H1 (cell line): ENCODE data around the gene SBF2. TPM values are rescaled to one million over a fixed set of nuclear protein-coding genes. Genes with fewer than 3 reads are reported as not detected.

ENCODE experiments used
- CTCF ChIA-PET: fragments of 300-600 bp; sonication (Branson Sonifier 250); formaldehyde crosslinking; loops from one replicate; lab custom pipeline; 2021; ENCODE audit not compliant: partially characterized antibody; lab: Charles Lee
- POLR2A ChIA-PET: fragments of 300-600 bp; sonication (Branson Sonifier 250); formaldehyde crosslinking; loops from one replicate; lab custom pipeline; 2021; ENCODE audit warnings: inconsistent platforms; ENCODE audit not compliant: partially characterized antibody; lab: Charles Lee
- DNase-seq, 2 experiments: peaks; one replicate each; pipeline versions ENCODE4 v3.0.0 to v3.0.0-alpha.2; 2010 to 2022; ENCODE audit warnings: low spot score in 2 of 2, low read depth in 1 of 2, mixed read lengths in 1 of 2
- FAIRE-seq: peaks from 2 replicates; lab custom pipeline; 2011; peaks lifted over from hg19 to GRCh38; lab: Jason Lieb, UNC
- H2AFZ ChIP-seq: 2 replicates; pipeline ENCODE4 v1.8.1; 2012; ENCODE audit warnings: low read length, inconsistent platforms
- H2AK5ac ChIP-seq: 2 replicates; pipeline ENCODE4 v1.6.1; 2013; ENCODE audit warnings: low read depth, low read length
- H2BK120ac ChIP-seq: replicated peaks from 2 replicates; pipeline ENCODE3; 2013; ENCODE audit warnings: low read depth, low read length, inconsistent platforms
- H2BK12ac ChIP-seq: 2 replicates; pipeline ENCODE4 v1.6.1; 2013; ENCODE audit warnings: low read depth, low read length
- H2BK15ac ChIP-seq: 2 replicates; pipeline ENCODE4 v1.6.1; 2013; ENCODE audit warnings: low read length
- H2BK20ac ChIP-seq: 2 replicates; pipeline ENCODE4 v1.6.1; 2013; ENCODE audit warnings: low read length
- H2BK5ac ChIP-seq: 2 replicates; pipeline ENCODE4 v1.6.1; 2013; ENCODE audit warnings: low read depth, low read length
- H3K14ac ChIP-seq: 2 replicates; pipeline ENCODE4 v1.6.1; 2013; ENCODE audit warnings: inconsistent platforms; ENCODE audit not compliant: insufficient read length
- H3K18ac ChIP-seq: 2 replicates; pipeline ENCODE4 v1.6.1; 2013; ENCODE audit warnings: low read length; ENCODE audit errors: extremely low read depth
- H3K23ac ChIP-seq: 2 replicates; pipeline ENCODE4 v1.6.1; 2013; ENCODE audit warnings: inconsistent platforms; ENCODE audit not compliant: insufficient read length
- H3K23me2 ChIP-seq: 2 replicates; pipeline ENCODE4 v1.6.1; 2013; ENCODE audit warnings: low read depth, low read length
- H3K27ac ChIP-seq: 2 replicates; pipeline ENCODE4 v1.6.1; 2011; ENCODE audit warnings: low read depth, low read length, inconsistent platforms
- H3K27me3 ChIP-seq, 4 experiments: replicated peaks in 1 of 4; 1 replicate in 1 of 4; 2 replicates in 3 of 4; pipeline versions ENCODE4 v1.6.1 to v1.8.1; 2011 to 2013; ENCODE audit warnings: low read length in 3 of 4, mild to moderate bottlenecking in 3 of 4, inconsistent platforms in 2 of 4, mixed read lengths in 2 of 4, moderate library complexity in 1 of 4; ENCODE audit not compliant: control insufficient read depth in 3 of 4, insufficient read depth in 3 of 4; ENCODE audit errors: extremely low read depth in 1 of 4
- H3K36me3 ChIP-seq, 4 experiments: 2 replicates each; pipeline versions ENCODE4 v1.6.1 to v1.8.1; 2011 to 2013; ENCODE audit warnings: mild to moderate bottlenecking in 4 of 4, low read length in 3 of 4, moderate library complexity in 2 of 4, control low read depth in 1 of 4, inconsistent platforms in 1 of 4; ENCODE audit not compliant: insufficient read depth in 4 of 4, control insufficient read depth in 2 of 4
- H3K4ac ChIP-seq: replicated peaks from 2 replicates; pipeline ENCODE3; 2013; ENCODE audit warnings: low read length, low read depth, mixed read lengths, inconsistent platforms; ENCODE audit not compliant: insufficient read length
- H3K4me1 ChIP-seq, 4 experiments: replicated peaks in 1 of 4; 1 replicate in 1 of 4; 2 replicates in 3 of 4; pipeline versions ENCODE4 v1.6.1 to v1.8.1; 2011 to 2013; ENCODE audit warnings: low read length in 3 of 4, inconsistent platforms in 2 of 4, mixed read lengths in 1 of 4; ENCODE audit not compliant: insufficient read depth in 4 of 4, control insufficient read depth in 3 of 4
- H3K4me2 ChIP-seq, 2 experiments: 2 replicates each; pipeline versions ENCODE4 v1.6.1 to v1.8.1; 2011 to 2013; ENCODE audit warnings: low read depth in 2 of 2, low read length in 2 of 2, control low read depth in 1 of 2, inconsistent platforms in 1 of 2, mild to moderate bottlenecking in 1 of 2; ENCODE audit not compliant: insufficient read depth in 1 of 2
- H3K4me3 ChIP-seq, 4 experiments: fragments of 200-600, 300-600 bp in 1 of 4; sonication (generic), shearing (Covaris generic), sonication (Bioruptor Twin) in 1 of 4; 2 replicates each; pipeline versions ENCODE4 v1.5.1 to v1.8.1; 2011 to 2016; ENCODE audit warnings: low read length in 4 of 4, low read depth in 3 of 4, control low read depth in 2 of 4, inconsistent platforms in 2 of 4, mild to moderate bottlenecking in 2 of 4, mixed read lengths in 1 of 4, moderate library complexity in 1 of 4; ENCODE audit not compliant: insufficient read depth in 2 of 4; ENCODE audit errors: extremely low read depth in 1 of 4
- H3K56ac ChIP-seq: replicated peaks from 2 replicates; pipeline ENCODE3; 2013; ENCODE audit warnings: low read depth, mild to moderate bottlenecking, mixed read lengths, low read length, inconsistent platforms; ENCODE audit not compliant: insufficient read length
- H3K79me1 ChIP-seq: 2 replicates; pipeline ENCODE4 v1.6.1; 2013; ENCODE audit warnings: low read depth, low read length, control low read depth
- H3K79me2 ChIP-seq, 2 experiments: 2 replicates each; pipeline versions ENCODE4 v1.6.1 to v1.8.1; 2012 to 2013; ENCODE audit warnings: low read length in 2 of 2, mild to moderate bottlenecking in 2 of 2, inconsistent platforms in 1 of 2; ENCODE audit not compliant: insufficient read depth in 2 of 2, control insufficient read depth in 1 of 2
- H3K9ac ChIP-seq, 4 experiments: replicated peaks in 1 of 4; 1 replicate in 1 of 4; 2 replicates in 3 of 4; pipeline versions ENCODE4 v1.6.1 to v1.8.1; 2011 to 2013; ENCODE audit warnings: low read depth in 3 of 4, low read length in 3 of 4, control low read depth in 2 of 4, mild to moderate bottlenecking in 2 of 4, moderate library complexity in 2 of 4, inconsistent platforms in 1 of 4; ENCODE audit errors: extremely low read depth in 1 of 4
- H3K9me3 ChIP-seq, 2 experiments: 2 replicates each; pipeline versions ENCODE4 v1.6.1 to v1.8.1; 2012 to 2013; ENCODE audit warnings: mild to moderate bottlenecking in 2 of 2, moderate library complexity in 2 of 2, control low read depth in 1 of 2, inconsistent platforms in 1 of 2, low read depth in 1 of 2, low read length in 1 of 2, mixed read lengths in 1 of 2; ENCODE audit not compliant: insufficient read depth in 2 of 2
- H4K20me1 ChIP-seq, 2 experiments: replicated peaks in 1 of 2; 2 replicates each; pipeline versions ENCODE3 to v1.8.1; 2011 to 2013; ENCODE audit warnings: inconsistent platforms in 2 of 2, low read length in 2 of 2, mild to moderate bottlenecking in 1 of 2; ENCODE audit not compliant: insufficient read depth in 2 of 2, control insufficient read depth in 1 of 2
- H4K5ac ChIP-seq: 2 replicates; pipeline ENCODE4 v1.6.1; 2013; ENCODE audit warnings: low read length, low read depth, mixed read lengths, inconsistent platforms; ENCODE audit not compliant: insufficient read length
- H4K8ac ChIP-seq: 2 replicates; pipeline ENCODE4 v1.8.0; 2013; ENCODE audit warnings: mild to moderate bottlenecking, moderate library complexity, low read length, inconsistent platforms; ENCODE audit not compliant: insufficient read depth; ENCODE audit errors: extremely low read depth
- H4K91ac ChIP-seq: replicated peaks from 2 replicates; pipeline ENCODE3; 2013; ENCODE audit warnings: low read length, mixed read lengths, inconsistent platforms; ENCODE audit not compliant: insufficient read length
- BRCA1 ChIP-seq: IDR thresholded peaks from 2 replicates; pipeline ENCODE4 v1.6.1; 2012; ENCODE audit warnings: low read depth, low read length, improper control_type of control experiment
- CBX5 ChIP-seq: fragments of 300-800, 300-1000 bp; sonication (generic); IDR thresholded peaks from 2 replicates; pipeline ENCODE4 v1.7.1; 2016; ENCODE audit warnings: antibody characterized with exemption, low read length, low read depth
- CHD2 ChIP-seq: IDR thresholded peaks from 2 replicates; pipeline ENCODE4 v1.6.1; 2012; ENCODE audit warnings: low read length, improper control_type of control experiment
- JUND ChIP-seq: IDR thresholded peaks from 2 replicates; pipeline ENCODE4 v1.6.1; 2011; ENCODE audit warnings: mild to moderate bottlenecking, improper control_type of control experiment, low read length
- KDM1A ChIP-seq: fragments of 200-600, 300-600 bp; sonication (generic); IDR thresholded peaks from 2 replicates; pipeline ENCODE4 v1.7.1; 2016; ENCODE audit warnings: mild to moderate bottlenecking, low read length, borderline replicate concordance
- MAFK ChIP-seq: IDR thresholded peaks from 2 replicates; pipeline ENCODE4 v1.6.1; 2012; ENCODE audit warnings: low read depth, mild to moderate bottlenecking, improper control_type of control experiment, low read length
- NRF1 ChIP-seq: IDR thresholded peaks from 2 replicates; pipeline ENCODE4 v1.6.1; 2011; ENCODE audit warnings: mild to moderate bottlenecking, low read depth, low read length, improper control_type of control experiment
- PHF8 ChIP-seq: fragments of 200-600 bp; sonication (generic); conservative IDR thresholded peaks from 2 replicates; pipeline ENCODE4 v1.7.1; 2012; ENCODE audit warnings: low read depth, mild to moderate bottlenecking, inconsistent platforms, low read length, moderate library complexity
- SIN3A ChIP-seq, 2 experiments: IDR thresholded peaks in 1 of 2; conservative IDR thresholded peaks in 1 of 2; 2 replicates each; pipeline ENCODE4 v1.6.1; 2011 to 2012; ENCODE audit warnings: low read length in 2 of 2, improper control_type of control experiment in 1 of 2, low read depth in 1 of 2, mild to moderate bottlenecking in 1 of 2
- SIX5 ChIP-seq: IDR thresholded peaks from 2 replicates; pipeline ENCODE4 v1.6.1; 2011; ENCODE audit warnings: mild to moderate bottlenecking, low read depth, low read length
- SP1 ChIP-seq: IDR thresholded peaks from 2 replicates; pipeline ENCODE4 v1.6.1; 2011; ENCODE audit warnings: low read depth, low read length
- TAF7 ChIP-seq: optimal IDR thresholded peaks from 2 replicates; pipeline ENCODE3; 2011; ENCODE audit warnings: low read depth, mild to moderate bottlenecking, inconsistent platforms, low read length, moderate library complexity, borderline replicate concordance
- TCF12 ChIP-seq: IDR thresholded peaks from 2 replicates; pipeline ENCODE4 v1.6.1; 2011; ENCODE audit warnings: low read depth, mild to moderate bottlenecking, low read length
- ZNF274 ChIP-seq: IDR thresholded peaks from 2 replicates; pipeline ENCODE4 v1.7.0; 2012; ENCODE audit warnings: low read length, borderline replicate concordance; ENCODE audit errors: extremely low read depth
- polyA plus RNA-seq, 7 experiments: library from polyadenylated mRNA; depleted of rRNA in 3 of 7; stranded (reverse) in 5 of 7; unstranded in 2 of 7; fragments of >200 nt in 5 of 7; fragments of 200-250 nt in 2 of 7; gene quantifications; 1 replicate in 5 of 7; 2 replicates in 1 of 7; 4 replicates in 1 of 7; pipeline versions ENCODE4 v1.2.1 to v1.2.3, GENCODE V29; 2011 to 2013; ENCODE audit warnings: missing spikeins in 2 of 7, mixed read lengths in 2 of 7
- total RNA-seq: library from RNA; stranded (reverse); fragmentation: NEBNext Ultra II Directional; extraction: Animal tissue kit (Norgen Biotek cat#: 25700); gene quantifications from 2 replicates; pipeline ENCODE4 v1.2.1, GENCODE V29; 2021

SBF2 gene
- total and polyA plus RNA-seq, 2 of the 8 experiments (the other 6 are each of a cell fraction or from before 2014, with no cell fraction given), result 36.7 to 50.5 TPM

- no peaks in the 10 kb centered on the region for H3K27me3 ChIP-seq
- no peak overlapping the region for H2BK5ac ChIP-seq
- FAIRE-seq (no peak), DNase-seq (no peak)
- no peak overlapping the region for H2AFZ ChIP-seq
- H4K8ac ChIP-seq, result no peak overlapping the region
- ChIA-PET CTCF (no interaction called here), POLR2A (interaction anchor here (0.9 kb wide), 1 partner anchor 42 kb away, joined by 4 read pairs; the partner anchor contains the start of gene ADM)
- H3K4ac ChIP-seq, result no peak overlapping the region
- no peak overlapping the region for H4K91ac ChIP-seq
- no peak overlapping the region for H3K18ac ChIP-seq
- H3K79me2 ChIP-seq, result peaks cover 0 to 13% of the 10 kb centered on the region in 2 experiments; a peak in 1 of 4 replicates
- no peak overlapping the region for H2BK15ac ChIP-seq
- no peak overlapping the region for H2BK12ac ChIP-seq
- no peaks in the 10 kb centered on the region for H4K20me1 ChIP-seq
- no peak overlapping the region for H2AK5ac ChIP-seq
- H3K23me2 ChIP-seq, result no peaks in the 10 kb centered on the region
- H3K36me3 ChIP-seq, result no peaks in the 10 kb centered on the region
- no peak overlapping the region for H4K5ac ChIP-seq
- no peaks in the 10 kb centered on the region for H3K9me3 ChIP-seq
- H2BK120ac ChIP-seq, result no peak overlapping the region
- no peak overlapping the region for H2BK20ac ChIP-seq
- no peaks in the 10 kb centered on the region for H3K79me1 ChIP-seq
- peaks cover 0 to 3% (median 0%) of the 10 kb centered on the region in 4 experiments; a peak in 1 of 7 replicates for H3K4me1 ChIP-seq
- TF ChIP-seq JUND (no peak), CBX5 (no peak), SP1 (no peak), ZNF274 (no peak), SIX5 (no peak), PHF8 (no peak), MAFK (no peak), TAF7 (no peak), NRF1 (no peak), CHD2 (no peak), KDM1A (no peak), SIN3A (conservative IDR thresholded peaks at IDR 0.05 in 1 of 2, IDR thresholded peaks at IDR 0.05 in 1 of 2; ENCODE audit: low read depth in 1 of 2, low read length in 2 of 2) (no peak), BRCA1 (no peak), TCF12 (no peak)
- H3K9ac ChIP-seq, result no peak overlapping the region
- no peak overlapping the region for H3K4me3 ChIP-seq
- H3K56ac ChIP-seq, result no peak overlapping the region
- no peak overlapping the region for H3K23ac ChIP-seq
- no peak overlapping the region for H3K4me2 ChIP-seq
- H3K27ac ChIP-seq, result no peak overlapping the region
- H3K14ac ChIP-seq, result no peak overlapping the region
These were observed 30.1 kb downstream of the SBF2 start for GRCh38 chr11:10263929-10264328.
